Rectal smooth muscle tissue (tissue), 1 donor: ENCODE measurements around the gene TUBGCP2.

Experiments
- H3K27ac ChIP-seq: one replicate; pipeline ENCODE4 v1.7.0; 2013; ENCODE audit warnings: low read depth, low read length, inconsistent platforms
- H3K27me3 ChIP-seq: one replicate; pipeline ENCODE4 v1.7.0; 2013; ENCODE audit warnings: low read length; ENCODE audit not compliant: control insufficient read depth, insufficient read depth
- H3K36me3 ChIP-seq: one replicate; pipeline ENCODE4 v1.7.0; 2013; ENCODE audit warnings: low read length; ENCODE audit not compliant: control insufficient read depth, insufficient read depth
- H3K4me1 ChIP-seq: one replicate; pipeline ENCODE4 v1.7.0; 2013; ENCODE audit warnings: low read length; ENCODE audit not compliant: control insufficient read depth, insufficient read depth
- H3K4me3 ChIP-seq: one replicate; pipeline ENCODE4 v1.7.0; 2013; ENCODE audit warnings: low read length
- H3K9ac ChIP-seq: one replicate; pipeline ENCODE4 v1.7.0; 2013; ENCODE audit warnings: low read length

Gene TUBGCP2

DNA sequence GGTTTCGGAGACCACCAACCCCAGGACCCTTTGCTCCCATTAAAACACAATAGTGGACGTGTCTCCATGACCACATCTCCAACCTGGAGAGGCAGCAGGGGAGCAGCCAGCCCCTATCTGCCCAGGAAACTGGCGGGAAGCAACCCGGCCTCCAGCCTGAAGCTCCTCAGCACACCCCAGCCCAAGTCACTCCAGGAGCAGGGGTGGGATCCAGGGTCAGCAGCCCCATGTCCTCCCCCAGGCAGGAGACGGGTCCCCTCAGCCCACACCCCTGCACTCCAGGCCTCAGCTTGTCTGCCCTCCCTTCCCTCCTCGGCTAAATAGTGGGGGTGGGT lies 32.6 kb downstream of the TUBGCP2 start:
- H3K27me3 ChIP-seq: peaks cover 11% of the 10 kb centered on the region
- peaks cover 5% of the 10 kb centered on the region for H3K36me3 ChIP-seq
- no peaks in the 10 kb centered on the region for H3K4me1 ChIP-seq
- peak overlapping the region; percentile 56 for H3K9ac ChIP-seq
- peak overlapping the region; percentile 59 for H3K4me3 ChIP-seq
- H3K27ac ChIP-seq: no peak overlapping the region

DNA sequence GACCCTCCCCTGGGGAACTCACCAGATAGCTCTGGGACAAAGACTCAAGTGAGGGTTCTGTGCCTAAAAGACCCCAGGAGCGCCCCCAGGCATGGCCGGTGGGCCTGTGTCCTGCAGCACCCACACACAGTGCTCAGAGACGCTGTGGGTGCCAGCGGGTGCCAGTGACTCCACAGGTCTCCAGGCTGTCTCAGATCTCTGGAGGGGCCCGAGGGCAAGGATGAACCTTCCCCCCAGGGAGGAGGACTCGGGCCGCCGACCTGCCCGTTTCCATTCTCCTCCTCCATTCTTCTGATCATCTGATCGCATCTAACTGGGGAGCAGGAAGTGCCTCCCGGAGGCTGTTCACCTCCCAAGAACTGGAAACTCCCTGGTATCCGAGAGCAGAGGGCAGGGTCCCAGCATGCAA lies 33.0 kb downstream of the TUBGCP2 start:
- peaks cover 11% of the 10 kb centered on the region for H3K27me3 ChIP-seq
- H3K36me3 ChIP-seq: peaks cover 5% of the 10 kb centered on the region
- no peak overlapping the region for H3K27ac ChIP-seq
- H3K4me1 ChIP-seq: no peaks in the 10 kb centered on the region
- H3K4me3 ChIP-seq: peak overlapping the region; percentile 59
- peak overlapping the region; percentile 56 for H3K9ac ChIP-seq

DNA sequence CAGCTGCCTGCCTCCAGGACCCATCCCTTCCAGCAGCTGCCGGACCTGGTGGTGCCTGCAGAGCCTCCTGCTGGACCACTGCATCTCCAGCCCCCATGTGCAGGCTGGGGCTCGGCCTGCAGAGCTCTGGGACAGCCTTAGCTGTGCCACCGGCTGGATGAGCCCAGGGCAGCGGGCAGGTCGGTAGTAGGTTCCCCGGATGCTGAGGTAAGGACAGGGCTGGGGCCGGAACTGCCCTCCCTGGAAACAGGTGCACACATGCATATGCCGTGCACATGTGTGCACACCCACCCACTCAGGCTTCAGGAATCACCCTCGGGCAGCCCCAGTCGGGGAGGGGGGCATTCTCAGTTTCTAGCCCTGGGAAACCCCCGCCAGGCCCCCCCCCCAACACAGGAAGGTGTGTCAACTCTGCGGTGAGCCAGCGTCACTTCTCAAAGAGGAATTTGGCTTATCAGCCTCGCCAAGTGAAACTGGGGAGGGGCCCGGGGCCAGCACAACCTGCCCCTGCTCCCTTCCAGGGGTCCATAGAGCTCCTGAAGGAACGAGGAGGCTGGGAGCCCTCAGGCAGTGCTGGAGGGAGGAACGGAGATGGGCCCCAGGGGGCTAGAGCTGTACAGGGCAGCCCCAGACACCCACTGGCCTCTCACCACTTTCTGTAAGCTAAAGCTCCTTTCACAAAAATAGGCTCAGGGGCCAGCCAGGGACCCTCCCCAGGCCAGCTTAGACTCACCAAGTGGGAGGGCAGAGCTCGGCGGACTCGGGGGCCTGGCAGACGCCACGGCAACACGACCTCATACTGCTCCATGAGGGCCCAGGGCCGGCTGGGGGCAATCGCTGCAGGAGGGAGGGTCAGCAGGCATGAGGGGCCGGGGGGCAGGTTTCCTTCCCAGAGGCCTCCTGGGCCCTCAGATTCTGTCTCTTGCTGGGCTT lies 33.7 kb downstream of the TUBGCP2 start:
- Histone ChIP-seq H3K27me3 (peaks cover 11% of the 10 kb centered on the region), H3K4me3 (peak overlapping the region; percentile 59), H3K9ac (no peak overlapping the region), H3K4me1 (no peaks in the 10 kb centered on the region), H3K27ac (no peak overlapping the region), H3K36me3 (peaks cover under 1% of the 10 kb centered on the region)

DNA sequence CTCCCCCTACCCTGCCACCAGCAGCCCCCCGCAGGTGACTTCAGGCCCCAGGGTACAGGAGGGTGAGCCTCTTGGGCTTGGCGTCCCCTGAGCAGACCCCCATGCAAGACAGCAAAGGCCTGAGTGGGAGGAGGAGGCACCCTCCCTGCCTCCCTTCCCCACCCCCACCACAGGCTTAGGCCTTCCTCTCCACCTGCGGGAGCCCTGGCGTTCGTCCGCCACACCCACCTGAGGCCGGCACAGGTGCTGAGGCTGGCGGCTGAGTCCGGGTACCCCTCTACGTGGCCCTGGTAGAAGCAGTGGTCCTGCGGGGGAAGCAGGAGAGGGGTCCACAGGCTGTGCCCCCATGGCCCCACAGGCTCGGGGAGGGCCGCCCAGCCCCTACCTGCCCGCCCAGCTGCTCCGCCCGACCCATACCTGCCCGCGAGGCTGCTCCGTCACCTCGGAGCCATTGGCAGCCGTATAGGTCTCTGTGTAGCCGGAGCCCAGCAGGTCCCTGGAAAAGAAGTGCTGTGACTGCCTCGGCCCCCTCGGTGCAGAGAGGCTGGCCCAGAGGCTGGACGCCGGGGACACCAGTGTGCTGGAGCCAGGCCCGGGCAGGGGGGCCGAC lies 35.0 kb downstream of the TUBGCP2 start:
- H3K27me3 ChIP-seq: peaks cover 11% of the 10 kb centered on the region
- no peak overlapping the region for H3K9ac ChIP-seq
- no peaks in the 10 kb centered on the region for H3K36me3 ChIP-seq
- H3K4me3 ChIP-seq: no peak overlapping the region
- no peak overlapping the region for H3K27ac ChIP-seq
- no peaks in the 10 kb centered on the region for H3K4me1 ChIP-seq

DNA sequence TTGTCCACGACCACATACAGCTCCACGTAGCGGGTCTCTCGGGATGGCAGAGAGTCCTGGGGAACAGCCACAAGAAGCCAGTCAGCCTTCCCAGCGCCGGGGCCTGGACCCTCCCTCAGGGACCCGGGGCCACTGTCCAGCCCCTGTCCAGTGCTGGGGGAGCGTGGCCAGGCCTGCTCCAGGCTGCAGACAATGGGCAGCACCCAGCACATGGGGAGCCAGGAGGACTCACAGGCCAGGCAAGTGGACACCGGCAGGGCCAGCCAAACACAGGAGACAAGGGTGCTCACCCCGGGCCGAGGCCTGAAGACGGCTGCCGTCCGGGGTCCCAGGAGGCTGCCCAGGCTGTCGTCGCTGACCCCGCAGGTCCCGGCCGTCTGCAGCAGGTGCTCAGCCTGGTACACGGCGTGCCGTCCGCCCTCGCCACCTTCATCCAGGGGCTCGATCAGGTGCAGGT lies 35.7 kb downstream of the TUBGCP2 start:
- no peaks in the 10 kb centered on the region for H3K36me3 ChIP-seq
- peaks cover 11% of the 10 kb centered on the region for H3K27me3 ChIP-seq
- H3K4me1 ChIP-seq: no peaks in the 10 kb centered on the region
- no peak overlapping the region for H3K9ac ChIP-seq
- H3K27ac ChIP-seq: no peak overlapping the region
- no peak overlapping the region for H3K4me3 ChIP-seq

DNA sequence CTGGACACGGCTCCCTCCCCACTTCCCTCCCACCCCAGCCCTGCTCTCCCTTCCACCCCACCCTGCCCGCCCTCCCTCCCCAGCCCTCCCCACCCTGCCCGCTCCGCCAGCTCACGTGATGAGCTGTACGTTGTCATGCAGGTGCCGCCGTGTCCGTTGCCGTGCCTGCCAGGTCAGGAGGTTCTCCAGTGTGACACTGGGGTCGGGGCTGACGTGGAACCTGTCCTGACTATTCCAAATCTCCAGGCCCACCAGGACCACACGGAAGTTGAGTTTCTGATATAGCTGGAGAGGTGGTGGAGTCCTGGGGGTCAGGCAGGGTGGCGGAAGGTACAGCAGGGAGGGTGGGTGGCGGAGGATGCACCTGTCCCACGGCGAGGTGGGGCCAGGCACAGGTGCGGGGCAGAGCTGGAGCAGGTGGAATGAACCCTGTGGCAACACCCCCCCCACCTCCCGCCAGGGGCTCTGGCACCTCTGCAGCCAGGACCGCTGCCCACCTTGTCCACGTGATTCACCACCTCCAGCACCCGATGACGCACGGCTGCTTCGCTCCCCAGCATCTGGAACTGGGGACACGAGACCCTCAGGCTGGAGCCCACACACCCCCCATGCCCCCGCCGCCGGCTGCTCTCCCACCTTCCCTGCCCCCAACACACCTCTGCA lies 36.2 kb downstream of the TUBGCP2 start:
- H3K9ac ChIP-seq: no peak overlapping the region
- no peak overlapping the region for H3K27ac ChIP-seq
- peaks cover 11% of the 10 kb centered on the region for H3K27me3 ChIP-seq
- H3K4me3 ChIP-seq: no peak overlapping the region
- no peaks in the 10 kb centered on the region for H3K36me3 ChIP-seq
- H3K4me1 ChIP-seq: no peaks in the 10 kb centered on the region

DNA sequence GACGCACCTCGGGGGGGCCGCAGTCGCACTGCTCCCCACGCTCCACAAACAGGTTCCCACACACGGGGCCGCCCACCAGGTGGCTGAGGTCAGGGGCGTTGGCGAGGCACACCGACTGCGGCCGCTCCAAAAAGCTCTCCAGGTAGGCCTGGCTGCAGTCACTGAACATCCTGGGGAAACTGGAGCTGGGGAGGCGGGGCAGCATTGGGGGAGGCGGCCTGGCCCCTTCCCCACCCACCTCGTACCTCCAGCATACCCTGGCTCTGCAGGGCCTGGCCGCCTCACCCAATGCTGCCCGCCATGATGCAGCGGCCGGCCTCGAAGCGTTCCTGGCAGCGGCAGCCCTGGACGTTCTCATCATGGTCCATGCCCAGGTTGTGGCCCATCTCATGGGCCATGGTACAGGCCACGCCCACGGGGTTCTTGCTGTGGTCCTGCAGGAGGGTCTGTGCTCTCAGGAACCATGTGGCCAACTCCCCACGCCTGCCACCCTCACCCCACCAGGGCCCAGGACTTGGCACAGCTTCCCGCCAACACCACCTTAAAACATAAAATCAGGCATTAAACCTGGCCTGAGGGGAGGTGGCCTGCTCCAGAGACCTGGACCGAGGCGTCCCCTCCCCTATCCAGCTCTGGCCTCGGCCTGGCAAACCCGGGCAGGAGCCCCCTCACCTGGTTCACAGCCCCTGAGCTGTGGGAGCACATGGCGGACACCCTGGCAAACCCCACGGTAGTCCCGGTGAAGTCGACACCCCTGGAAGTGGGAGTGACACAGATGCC lies 37.0 kb downstream of the TUBGCP2 start:
- no peak overlapping the region for H3K27ac ChIP-seq
- no peak overlapping the region for H3K4me3 ChIP-seq
- H3K4me1 ChIP-seq: no peaks in the 10 kb centered on the region
- H3K9ac ChIP-seq: no peak overlapping the region
- peaks cover 11% of the 10 kb centered on the region for H3K27me3 ChIP-seq
- H3K36me3 ChIP-seq: no peaks in the 10 kb centered on the region

DNA sequence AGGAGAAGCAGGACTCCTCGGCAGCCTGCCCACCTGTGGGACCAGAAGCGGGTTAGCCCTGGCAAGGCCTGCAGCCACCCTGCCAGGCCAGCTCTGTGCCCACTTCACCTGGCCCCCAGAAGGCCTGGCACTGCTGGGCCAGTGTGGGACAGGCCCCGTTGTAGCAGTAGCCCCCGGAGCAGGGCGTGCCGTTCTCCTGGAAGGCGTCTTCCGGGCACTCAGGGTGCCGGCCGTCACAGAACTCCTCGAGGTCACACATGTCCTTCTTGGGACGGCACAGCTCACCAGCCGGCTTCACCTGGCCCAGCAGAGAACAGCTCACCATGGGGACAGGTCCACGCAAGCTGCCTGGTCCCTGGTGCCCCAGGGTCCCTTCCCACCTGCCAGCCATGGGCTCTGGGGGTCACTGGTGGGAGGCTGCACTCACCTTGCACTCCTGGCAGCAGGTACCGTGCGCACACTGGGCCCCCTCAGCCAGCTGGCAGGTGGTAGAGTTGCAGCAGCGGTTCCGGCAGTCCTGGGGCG lies 37.8 kb downstream of the TUBGCP2 start:
- no peak overlapping the region for H3K9ac ChIP-seq
- no peaks in the 10 kb centered on the region for H3K4me1 ChIP-seq
- peaks cover 7% of the 10 kb centered on the region for H3K27me3 ChIP-seq
- H3K27ac ChIP-seq: no peak overlapping the region
- no peak overlapping the region for H3K4me3 ChIP-seq
- H3K36me3 ChIP-seq: no peaks in the 10 kb centered on the region

GRCh38 chr10:133270204-133270603 lies 38.5 kb downstream of the TUBGCP2 start:
- no peaks in the 10 kb centered on the region for H3K36me3 ChIP-seq

DNA sequence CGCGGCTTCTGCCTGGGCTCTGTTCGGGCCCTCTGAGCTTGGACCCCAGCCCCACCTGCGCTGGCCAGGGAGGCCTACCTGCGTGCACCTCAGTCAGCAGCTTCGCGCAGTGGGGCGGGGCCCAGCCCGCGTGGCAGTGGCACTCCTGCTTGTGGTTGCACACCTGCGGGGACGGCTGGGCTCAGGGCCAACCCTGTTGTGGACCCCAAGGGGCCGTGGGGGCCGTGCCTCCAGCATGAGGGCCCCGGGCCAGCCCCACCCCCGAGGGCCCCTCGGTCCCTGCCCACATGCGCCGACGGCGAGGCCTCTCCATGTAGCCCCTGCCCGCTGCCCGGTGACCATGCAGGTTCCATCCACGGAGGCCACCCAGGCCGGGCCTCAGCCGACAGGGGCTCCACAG lies 39.3 kb downstream of the TUBGCP2 start:
- Histone ChIP-seq H3K9ac (no peak overlapping the region), H3K27ac (no peak overlapping the region), H3K36me3 (no peaks in the 10 kb centered on the region), H3K27me3 (peaks cover under 1% of the 10 kb centered on the region), H3K4me3 (no peak overlapping the region), H3K4me1 (no peaks in the 10 kb centered on the region)

More at GRCh38 chr10:133270204-133270603, 38.5 kb downstream of the TUBGCP2 start:
- H3K4me3 ChIP-seq: no peak overlapping the region
- H3K9ac ChIP-seq: no peak overlapping the region
- no peaks in the 10 kb centered on the region for H3K4me1 ChIP-seq
- H3K27ac ChIP-seq: no peak overlapping the region
- peaks cover 5% of the 10 kb centered on the region for H3K27me3 ChIP-seq

DNA sequence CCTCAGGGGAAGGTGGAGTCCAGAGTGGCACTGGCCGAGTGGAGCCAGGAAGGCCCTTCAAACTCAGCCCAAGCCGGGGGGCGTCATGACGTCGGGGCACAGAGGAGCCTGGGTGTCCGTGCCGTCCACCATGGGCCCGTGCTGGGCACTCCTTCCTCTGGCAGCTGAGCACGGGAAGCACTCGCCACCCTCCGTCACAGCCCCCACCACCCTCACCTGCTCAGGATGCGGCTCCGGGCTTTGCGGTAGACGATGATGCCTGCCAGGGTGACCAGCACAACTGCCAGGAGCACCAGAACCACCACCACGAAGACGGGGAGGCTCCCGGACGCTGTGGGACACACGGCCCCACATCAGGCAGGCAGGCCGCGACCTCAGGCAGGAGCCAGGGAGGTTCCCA lies 40.1 kb downstream of the TUBGCP2 start:
- H3K27ac ChIP-seq: no peak overlapping the region
- H3K36me3 ChIP-seq: no peaks in the 10 kb centered on the region

DNA sequence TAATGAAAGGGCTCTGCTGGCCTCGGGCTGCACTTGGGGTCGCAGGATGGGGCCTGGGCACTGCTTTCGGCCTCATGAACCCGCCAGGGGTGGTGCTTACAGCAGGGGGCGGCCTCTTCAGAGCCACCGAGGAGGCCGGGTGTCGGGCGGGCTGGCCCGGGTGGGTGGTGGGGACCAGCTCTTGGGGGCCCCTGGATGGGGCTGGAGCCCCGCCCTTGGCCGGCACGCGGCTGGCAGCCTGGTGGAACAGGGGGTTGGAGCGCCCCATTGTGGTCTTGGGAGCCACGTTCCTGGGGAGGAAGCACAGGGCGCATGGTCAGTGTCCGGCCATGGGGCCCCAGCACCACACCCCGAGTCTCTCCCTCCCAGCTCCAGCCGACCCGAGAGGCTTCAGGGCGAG lies 40.8 kb downstream of the TUBGCP2 start:
- no peaks in the 10 kb centered on the region for H3K4me1 ChIP-seq
- H3K27ac ChIP-seq: no peak overlapping the region
- no peak overlapping the region for H3K9ac ChIP-seq
- no peak overlapping the region for H3K4me3 ChIP-seq
- no peaks in the 10 kb centered on the region for H3K36me3 ChIP-seq
- no peaks in the 10 kb centered on the region for H3K27me3 ChIP-seq

More for the DNA sequence above, 40.1 kb downstream of the TUBGCP2 start:
- H3K9ac ChIP-seq: no peak overlapping the region
- no peaks in the 10 kb centered on the region for H3K27me3 ChIP-seq
- no peak overlapping the region for H3K4me3 ChIP-seq
- H3K4me1 ChIP-seq: no peaks in the 10 kb centered on the region
